K562 (cell line): ENCODE data around the gene CCDC187. TPM values are rescaled to one million over a fixed set of nuclear protein-coding genes. Genes with fewer than 3 reads are reported as not detected.
A peak's percentile ranks its signal among the peaks of the same experiment; 100 is the strongest.

Experiments
- AFF1 ChIP-seq, 2 experiments: fragments of 450-650 bp; IDR thresholded peaks; 2 replicates each; pipeline ENCODE4 v1.6.1; 2018; ENCODE audit warnings: mild to moderate bottlenecking in 2 of 2, low read depth in 1 of 2; ENCODE audit not compliant: partially characterized antibody in 2 of 2
- CEBPZ ChIP-seq: fragments of 150-350 bp; IDR thresholded peaks from 2 replicates; pipeline ENCODE4 v1.6.1; 2014; ENCODE audit warnings: low read depth, mild to moderate bottlenecking, low read length, borderline replicate concordance
- E2F5 ChIP-seq: sonication (generic); formaldehyde crosslinking; IDR thresholded peaks from 2 replicates; pipeline ENCODE4 v1.8.0; 2022; ENCODE audit warnings: mild to moderate bottlenecking, missing genetic modification reagents
- FOSL1 ChIP-seq: fragments of 200-800 bp; sonication (Bioruptor generic); conservative IDR thresholded peaks from 2 replicates; pipeline ENCODE4 v1.6.1; 2016; ENCODE audit warnings: missing genetic modification characterization, missing compliant biosample characterization
- FOXP1 ChIP-seq: sonication (generic); formaldehyde crosslinking; IDR thresholded peaks from 2 replicates; pipeline ENCODE4 v1.8.0; 2022; ENCODE audit warnings: mild to moderate bottlenecking, missing genetic modification reagents
- IFI16 ChIP-seq: fragments of 250-450 bp; sonication (Bioruptor Pico); IDR thresholded peaks from 2 replicates; pipeline ENCODE4 v2.1.2; 2022; ENCODE audit warnings: mild to moderate bottlenecking, inconsistent platforms
- MTA3 ChIP-seq: fragments of 450-650 bp; formaldehyde crosslinking; IDR thresholded peaks from 2 replicates; pipeline ENCODE4 v1.6.1; 2017; ENCODE audit warnings: mild to moderate bottlenecking, borderline replicate concordance
- SMC3 ChIP-seq: conservative IDR thresholded peaks from 2 replicates; pipeline ENCODE4 v1.6.1; 2011; ENCODE audit warnings: low read depth, low read length, improper control_type of control experiment; ENCODE audit not compliant: insufficient read depth
- TRIM24 ChIP-seq, 2 experiments: fragments of 450-650 bp; IDR thresholded peaks; 2 replicates each; pipeline ENCODE4 v1.6.1; 2016
- WHSC1 ChIP-seq: IDR thresholded peaks from one replicate; pipeline ENCODE4 v1.6.1; 2012; ENCODE audit warnings: low read length, control low read depth, inconsistent platforms
- ZBTB9 ChIP-seq: fragments of 450-650 bp; formaldehyde crosslinking; IDR thresholded peaks from 2 replicates; pipeline ENCODE4 v1.4.0; 2020; ENCODE audit warnings: mild to moderate bottlenecking, moderate library complexity
- polyA plus RNA-seq, 8 experiments: library from polyadenylated mRNA; depleted of rRNA in 4 of 8; stranded (reverse) in 5 of 8; unstranded in 3 of 8; fragments of >200 nt; fragmentation: Nextera tagmentation in 2 of 8; fragmentation: Illumina TruSeq in 1 of 8; extraction: Ambion mirVana in 2 of 8; extraction: Trizol in 1 of 8; gene quantifications; 2 replicates each; pipeline versions ENCODE4 v1.2.1 to v1.2.3, GENCODE V29; 2011 to 2014; ENCODE audit warnings: inconsistent platforms in 1 of 8, missing spikeins in 1 of 8
- total RNA-seq, 7 experiments: library from RNA; depleted of rRNA in 6 of 7; stranded (reverse); fragments of >200 nt in 6 of 7; fragmentation: Illumina TruSeq in 2 of 7; extraction: Trizol in 2 of 7; gene quantifications; 2 replicates each; pipeline versions ENCODE4 v1.2.1 to v1.2.3, GENCODE V29; 2011 to 2021; ENCODE audit warnings: low replicate concordance in 1 of 7

Gene CCDC187
- total and polyA plus RNA-seq, 9 of the 15 experiments (the other 6 are each of a cell fraction or from before 2014, with no cell fraction given): not detected

GRCh38 chr9:136225748-136226679 is 77.9 kb downstream of the CCDC187 start (continued):
- TF ChIP-seq ZBTB9: 0 out of 2 replicates have a peak, but pooled peaks have one; percentile 62
- TF ChIP-seq FOSL1 (tag): no peak
- TF ChIP-seq FOXP1 (CRISPR knock-in tag): no peak
- no peak for TF ChIP-seq WHSC1
- TF ChIP-seq CEBPZ: no peak
- peak; percentile 61; the same call in 1 of the 2 replicates for TF ChIP-seq IFI16
- no peak for TF ChIP-seq TRIM24 (IDR thresholded peaks at IDR 0.05)
- TF ChIP-seq SMC3: peak; percentile 69
- peak; percentile 34; the same call in 1 of the 2 replicates for TF ChIP-seq MTA3
- TF ChIP-seq E2F5: no peak
- TF ChIP-seq AFF1 (IDR thresholded peaks at IDR 0.05; ENCODE audit: low read depth in 1 of 2, partially characterized antibody in 2 of 2): no peak
